Measurements from ENCODE around the gene CNTNAP2. TPM values are rescaled to one million over a fixed set of nuclear protein-coding genes. Genes with fewer than 3 reads are reported as not detected.

CNTNAP2 gene
- total and polyA plus RNA-seq, 2 donors from 2014 or later = 0.06 to 0.13 TPM

GRCh38 chr7:146926841-146927240 is 810.2 kb downstream of the CNTNAP2 start:
- Histone ChIP-seq H3K27me3 (ENCODE audit: control insufficient read depth, insufficient read depth, low read length) (no peaks in the 10 kb centered on the region), H3K4me1 (ENCODE audit: control insufficient read depth in 2 of 3, insufficient read depth in 2 of 3, low read depth in 1 of 3, low read length in 3 of 3) (no peaks in the 10 kb centered on the region), H3K27ac (ENCODE audit: low read depth in 2 of 2, low read length in 2 of 2) (no peak overlapping the region), H3K4me3 (ENCODE audit: low read length in 3 of 3) (no peak overlapping the region), H3K9me3 (ENCODE audit: control insufficient read depth in 2 of 3, insufficient read depth in 1 of 3, low read length in 3 of 3) (no peaks in the 10 kb centered on the region), H3K36me3 (ENCODE audit: control insufficient read depth in 2 of 3, insufficient read depth in 3 of 3, low read length in 3 of 3) (no peaks in the 10 kb centered on the region), H3K9ac (ENCODE audit: low read length in 3 of 3) (no peak overlapping the region)
- FAIRE-seq (no peak), DNase-seq (peak in 2 of 5 donors; percentile 12 to 38)
- intact Hi-C loops (cut with DNase I) = no loop called here
- TF ChIP-seq CTCF (IDR thresholded peaks at IDR 0.05; ENCODE audit: borderline replicate concordance, extremely low read depth, insufficient read depth) = no peak

- H3K9ac ChIP-seq (ENCODE audit: low read length in 3 of 3) = no peak overlapping the region
- DNase-seq = no peak
- no peaks in the 10 kb centered on the region for H3K27me3 ChIP-seq (ENCODE audit: control insufficient read depth, insufficient read depth, low read length)
- no peak overlapping the region for H3K4me3 ChIP-seq (ENCODE audit: low read length in 3 of 3)
- peaks cover 0 to 5% (median 0%) of the 10 kb centered on the region in 3 donors for H3K9me3 ChIP-seq (ENCODE audit: control insufficient read depth in 2 of 3, insufficient read depth in 1 of 3, low read length in 3 of 3)
- no peaks in the 10 kb centered on the region for H3K4me1 ChIP-seq (ENCODE audit: control insufficient read depth in 2 of 3, insufficient read depth in 2 of 3, low read depth in 1 of 3, low read length in 3 of 3)
- no peaks in the 10 kb centered on the region for H3K36me3 ChIP-seq (ENCODE audit: control insufficient read depth in 2 of 3, insufficient read depth in 3 of 3, low read length in 3 of 3)
- no peak for FAIRE-seq
- no peak overlapping the region for H3K27ac ChIP-seq (ENCODE audit: low read depth in 2 of 2, low read length in 2 of 2)
- no peak for TF ChIP-seq CTCF (IDR thresholded peaks at IDR 0.05; ENCODE audit: borderline replicate concordance, extremely low read depth, insufficient read depth)
- intact Hi-C loops (cut with DNase I) = no loop called here
Measured at GRCh38 chr7:146937836-146938235, 821.2 kb downstream of the CNTNAP2 start.

GRCh38 chr7:146943483-146943882 is 826.9 kb downstream of the CNTNAP2 start:
- Histone ChIP-seq H3K4me1 (ENCODE audit: control insufficient read depth in 2 of 3, insufficient read depth in 2 of 3, low read depth in 1 of 3, low read length in 3 of 3) (no peaks in the 10 kb centered on the region), H3K27me3 (ENCODE audit: control insufficient read depth, insufficient read depth, low read length) (no peaks in the 10 kb centered on the region), H3K9me3 (ENCODE audit: control insufficient read depth in 2 of 3, insufficient read depth in 1 of 3, low read length in 3 of 3) (peaks cover 0 to 3% (median 0%) of the 10 kb centered on the region in 3 donors), H3K4me3 (ENCODE audit: low read length in 3 of 3) (no peak overlapping the region), H3K27ac (ENCODE audit: low read depth in 2 of 2, low read length in 2 of 2) (no peak overlapping the region), H3K36me3 (ENCODE audit: control insufficient read depth in 2 of 3, insufficient read depth in 3 of 3, low read length in 3 of 3) (no peaks in the 10 kb centered on the region), H3K9ac (ENCODE audit: low read length in 3 of 3) (no peak overlapping the region)
- TF ChIP-seq CTCF (IDR thresholded peaks at IDR 0.05; ENCODE audit: borderline replicate concordance, extremely low read depth, insufficient read depth) = no peak
- no peak for DNase-seq
- FAIRE-seq = no peak
- intact Hi-C loops (cut with DNase I) = no loop called here

GRCh38 chr7:146948703-146949102 is 832.1 kb downstream of the CNTNAP2 start:
- Histone ChIP-seq H3K27me3 (ENCODE audit: control insufficient read depth, insufficient read depth, low read length) (no peaks in the 10 kb centered on the region), H3K4me1 (ENCODE audit: control insufficient read depth in 2 of 3, insufficient read depth in 2 of 3, low read depth in 1 of 3, low read length in 3 of 3) (no peaks in the 10 kb centered on the region), H3K4me3 (ENCODE audit: low read length in 3 of 3) (no peak overlapping the region), H3K9me3 (ENCODE audit: control insufficient read depth in 2 of 3, insufficient read depth in 1 of 3, low read length in 3 of 3) (no peaks in the 10 kb centered on the region), H3K27ac (ENCODE audit: low read depth in 2 of 2, low read length in 2 of 2) (no peak overlapping the region), H3K9ac (ENCODE audit: low read length in 3 of 3) (no peak overlapping the region), H3K36me3 (ENCODE audit: control insufficient read depth in 2 of 3, insufficient read depth in 3 of 3, low read length in 3 of 3) (no peaks in the 10 kb centered on the region)
- no peak for TF ChIP-seq CTCF (IDR thresholded peaks at IDR 0.05; ENCODE audit: borderline replicate concordance, extremely low read depth, insufficient read depth)
- FAIRE-seq = no peak
- intact Hi-C loops (cut with DNase I) = no loop called here
- DNase-seq = no peak
